Measurements from ENCODE around the gene GRID1.

GRCh38 chr10:85741626-85742300 lies 624.8 kb downstream of the GRID1 start:
- TF ChIP-seq POLR2A (IDR thresholded peaks at IDR 0.05; ENCODE audit: low read length) (no peak), GATA1 (IDR thresholded peaks at IDR 0.05; ENCODE audit: low read depth, low read length) (no peak)

Measured in erythroblast (primary cell).